Keratinocyte (primary cell): ENCODE results near the gene NR3C2. TPM values are rescaled to one million over a fixed set of nuclear protein-coding genes. Genes with fewer than 3 reads are reported as not detected.
A peak's percentile ranks its signal among the peaks of the same experiment; 100 is the strongest.

ENCODE experiments used
- DNase-seq: peaks from one replicate; pipeline ENCODE4 v3.0.0-alpha.2; 2011; ENCODE audit warnings: low read depth, missing footprints, low spot score
- FAIRE-seq: peaks from 2 replicates; lab custom pipeline; 2011; peaks lifted over from hg19 to GRCh38; lab: Jason Lieb, UNC
- H2AFZ ChIP-seq: 2 replicates; pipeline ENCODE4 v1.6.0; 2012; ENCODE audit warnings: low read length, control low read depth, inconsistent platforms; ENCODE audit not compliant: control insufficient read depth
- H3K27ac ChIP-seq: 2 replicates; pipeline ENCODE4 v1.5.1; 2011; ENCODE audit warnings: low read length; ENCODE audit not compliant: control insufficient read depth, insufficient read depth
- H3K27me3 ChIP-seq: 3 replicates; pipeline ENCODE4 v1.6.0; 2011; ENCODE audit warnings: low read length; ENCODE audit not compliant: control insufficient read depth, insufficient read depth; ENCODE audit errors: extremely low read depth
- H3K36me3 ChIP-seq, 2 experiments: 2 replicates in 1 of 2; 3 replicates in 1 of 2; pipeline ENCODE4 v1.5.1; 2011; ENCODE audit warnings: low read length in 2 of 2, mild to moderate bottlenecking in 1 of 2; ENCODE audit not compliant: control insufficient read depth in 2 of 2, insufficient read depth in 2 of 2; ENCODE audit errors: extremely low read depth in 1 of 2
- H3K4me1 ChIP-seq: 3 replicates; pipeline ENCODE4 v1.5.1; 2011; ENCODE audit warnings: low read length; ENCODE audit not compliant: control insufficient read depth, insufficient read depth; ENCODE audit errors: extremely low read depth
- H3K4me2 ChIP-seq: 3 replicates; pipeline ENCODE4 v1.6.0; 2011; ENCODE audit warnings: low read depth, low read length; ENCODE audit not compliant: control insufficient read depth, insufficient read depth; ENCODE audit errors: extremely low read depth
- H3K4me3 ChIP-seq, 3 experiments: fragments of 200-600 bp in 1 of 3; sonication (generic) in 1 of 3; 2 replicates in 2 of 3; 3 replicates in 1 of 3; pipeline ENCODE4 v1.5.1; 2011 to 2016; ENCODE audit warnings: low read length in 3 of 3, mild to moderate bottlenecking in 3 of 3, control low read depth in 2 of 3, inconsistent platforms in 1 of 3, low read depth in 1 of 3, mixed read lengths in 1 of 3, mixed run types in 1 of 3, moderate library complexity in 1 of 3; ENCODE audit not compliant: control insufficient read depth in 2 of 3, insufficient read depth in 2 of 3; ENCODE audit errors: extremely low read depth in 1 of 3
- H3K79me2 ChIP-seq: 2 replicates; pipeline ENCODE4 v1.6.0; 2012; ENCODE audit warnings: low read length; ENCODE audit not compliant: control insufficient read depth, insufficient read depth
- H3K9ac ChIP-seq: 3 replicates; pipeline ENCODE4 v1.6.0; 2011; ENCODE audit warnings: low read length; ENCODE audit not compliant: control insufficient read depth, insufficient read depth; ENCODE audit errors: extremely low read depth
- H3K9me1 ChIP-seq: 3 replicates; pipeline ENCODE4 v1.6.0; 2011; ENCODE audit warnings: low read length; ENCODE audit not compliant: control insufficient read depth, insufficient read depth; ENCODE audit errors: extremely low read depth
- H3K9me3 ChIP-seq: 2 replicates; pipeline ENCODE4 v1.5.1; 2012; ENCODE audit warnings: low read depth, low read length; ENCODE audit not compliant: control insufficient read depth
- H4K20me1 ChIP-seq: 3 replicates; pipeline ENCODE4 v1.6.0; 2011; ENCODE audit warnings: low read length; ENCODE audit not compliant: control insufficient read depth, insufficient read depth; ENCODE audit errors: extremely low read depth
- EZH2 ChIP-seq: IDR thresholded peaks from one replicate; pipeline ENCODE4 v1.6.1; 2012; ENCODE audit warnings: inconsistent platforms, mild to moderate bottlenecking, low read length, moderate library complexity
- dilution Hi-C: fragments of 300-500 bp; cut with MboI; formaldehyde crosslinking; loops from one replicate; pipeline ENCODE4 v1.7.0; 2020; ENCODE audit warnings: low sequenced_read_pairs; ENCODE audit not compliant: extremely low pct_ligation_motif_present
- polyA plus RNA-seq, 5 experiments: library from polyadenylated mRNA; depleted of rRNA in 3 of 5; stranded (reverse) in 3 of 5; stranded (forward) in 1 of 5; unstranded in 1 of 5; fragments of >200 nt; gene quantifications; 1 replicate in 1 of 5; 2 replicates in 3 of 5; 3 replicates in 1 of 5; pipeline versions ENCODE4 v1.2.1 to v1.2.3, GENCODE V29; 2011 to 2012; ENCODE audit warnings: missing spikeins in 2 of 5, low read depth in 1 of 5, low replicate concordance in 1 of 5
- TF ChIP-seq, protein P1 (sequence below), 3 experiments: IDR thresholded peaks in 1 of 3; conservative IDR thresholded peaks in 1 of 3; optimal IDR thresholded peaks in 1 of 3; 2 replicates in 2 of 3; 3 replicates in 1 of 3; pipeline versions ENCODE3 to v1.5.1; 2011; ENCODE audit warnings: low read length in 3 of 3, mild to moderate bottlenecking in 3 of 3, moderate library complexity in 2 of 3, control low read depth in 1 of 3, inconsistent platforms in 1 of 3; ENCODE audit not compliant: insufficient read depth in 2 of 3; ENCODE audit errors: extremely low read depth in 1 of 3

NR3C2 gene
- polyA plus RNA-seq, 1 donor (not counting 4 experiments of a cell fraction or from before 2014, with no cell fraction given) = 1.5 TPM

DNA sequence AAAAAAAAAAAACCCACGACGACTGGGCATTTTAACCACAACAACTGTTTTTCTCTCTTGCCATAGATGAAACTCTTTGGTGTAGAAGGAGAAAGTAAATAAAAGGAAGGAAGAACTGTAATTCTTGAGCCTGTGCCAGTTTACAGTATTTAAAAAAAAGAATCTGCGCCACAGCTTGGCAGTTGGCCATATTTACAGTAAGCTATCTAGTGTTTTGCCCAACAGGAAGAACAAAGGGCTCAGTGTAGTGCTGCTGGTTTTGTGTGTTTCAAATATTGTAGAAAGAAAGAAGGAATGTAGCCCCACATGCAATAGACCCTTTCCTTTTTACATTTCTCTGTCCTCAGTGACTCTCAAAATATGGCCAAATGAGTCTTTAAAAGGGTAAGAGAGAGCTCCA is 66.1 kb downstream of the NR3C2 start:
- H3K36me3 ChIP-seq = no peaks in the 10 kb centered on the region
- no peak overlapping the region for H3K9ac ChIP-seq
- dilution Hi-C loops = no loop called here
- FAIRE-seq (peak; percentile 52), DNase-seq (no peak)
- H3K27me3 ChIP-seq = no peaks in the 10 kb centered on the region
- no peak overlapping the region for H2AFZ ChIP-seq
- no peak overlapping the region for H3K4me3 ChIP-seq
- H3K79me2 ChIP-seq = no peaks in the 10 kb centered on the region
- peak overlapping the region; percentile 55 for H3K4me2 ChIP-seq
- H3K27ac ChIP-seq = no peak overlapping the region
- no peaks in the 10 kb centered on the region for H3K9me1 ChIP-seq
- H3K9me3 ChIP-seq = no peaks in the 10 kb centered on the region
- peaks cover 5% of the 10 kb centered on the region for H3K4me1 ChIP-seq
- H4K20me1 ChIP-seq = no peaks in the 10 kb centered on the region
- TF ChIP-seq, protein P1, sequence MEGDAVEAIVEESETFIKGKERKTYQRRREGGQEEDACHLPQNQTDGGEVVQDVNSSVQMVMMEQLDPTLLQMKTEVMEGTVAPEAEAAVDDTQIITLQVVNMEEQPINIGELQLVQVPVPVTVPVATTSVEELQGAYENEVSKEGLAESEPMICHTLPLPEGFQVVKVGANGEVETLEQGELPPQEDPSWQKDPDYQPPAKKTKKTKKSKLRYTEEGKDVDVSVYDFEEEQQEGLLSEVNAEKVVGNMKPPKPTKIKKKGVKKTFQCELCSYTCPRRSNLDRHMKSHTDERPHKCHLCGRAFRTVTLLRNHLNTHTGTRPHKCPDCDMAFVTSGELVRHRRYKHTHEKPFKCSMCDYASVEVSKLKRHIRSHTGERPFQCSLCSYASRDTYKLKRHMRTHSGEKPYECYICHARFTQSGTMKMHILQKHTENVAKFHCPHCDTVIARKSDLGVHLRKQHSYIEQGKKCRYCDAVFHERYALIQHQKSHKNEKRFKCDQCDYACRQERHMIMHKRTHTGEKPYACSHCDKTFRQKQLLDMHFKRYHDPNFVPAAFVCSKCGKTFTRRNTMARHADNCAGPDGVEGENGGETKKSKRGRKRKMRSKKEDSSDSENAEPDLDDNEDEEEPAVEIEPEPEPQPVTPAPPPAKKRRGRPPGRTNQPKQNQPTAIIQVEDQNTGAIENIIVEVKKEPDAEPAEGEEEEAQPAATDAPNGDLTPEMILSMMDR (optimal IDR thresholded peaks at IDR 0.05 in 1 of 3, IDR thresholded peaks at IDR 0.05 in 1 of 3, conservative IDR thresholded peaks at IDR 0.05 in 1 of 3; ENCODE audit: extremely low read depth in 1 of 3, insufficient read depth in 2 of 3, low read length in 3 of 3) = no peak
- no peak for TF ChIP-seq EZH2

DNA sequence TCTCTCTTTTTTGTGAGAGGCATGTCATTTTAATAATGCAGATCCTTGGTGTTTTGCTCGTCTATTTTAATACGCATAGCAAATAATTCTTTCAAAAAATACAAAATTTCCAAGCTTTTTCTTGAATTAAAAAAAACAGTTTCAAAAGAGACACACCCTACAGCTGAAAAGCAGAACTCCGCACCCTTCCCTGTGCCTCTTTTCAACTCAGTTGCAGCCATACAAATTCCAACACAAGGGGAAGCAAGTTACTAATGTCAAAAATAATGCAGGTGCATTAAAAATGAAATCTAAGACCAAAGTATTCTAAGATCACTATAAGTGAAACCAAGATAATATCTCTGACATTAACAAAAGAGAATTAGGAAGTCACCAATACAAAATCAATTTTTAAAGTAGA is 66.6 kb downstream of the NR3C2 start:
- no peak overlapping the region for H3K4me3 ChIP-seq
- no peak overlapping the region for H3K4me2 ChIP-seq
- peaks cover 5% of the 10 kb centered on the region for H3K4me1 ChIP-seq
- H3K9me1 ChIP-seq = no peaks in the 10 kb centered on the region
- H3K27me3 ChIP-seq = no peaks in the 10 kb centered on the region
- no peak for DNase-seq
- dilution Hi-C loops = no loop called here
- FAIRE-seq = no peak
- H2AFZ ChIP-seq = no peak overlapping the region
- H3K79me2 ChIP-seq = no peaks in the 10 kb centered on the region
- H3K9me3 ChIP-seq = no peaks in the 10 kb centered on the region
- no peak overlapping the region for H3K9ac ChIP-seq
- TF ChIP-seq EZH2 = no peak
- TF ChIP-seq, protein P1 (optimal IDR thresholded peaks at IDR 0.05 in 1 of 3, IDR thresholded peaks at IDR 0.05 in 1 of 3, conservative IDR thresholded peaks at IDR 0.05 in 1 of 3; ENCODE audit: extremely low read depth in 1 of 3, insufficient read depth in 2 of 3, low read length in 3 of 3) = no peak
- no peaks in the 10 kb centered on the region for H3K36me3 ChIP-seq
- H3K27ac ChIP-seq = no peak overlapping the region
- no peaks in the 10 kb centered on the region for H4K20me1 ChIP-seq
